Measurements from ENCODE around the gene ARGLU1.

- TF ChIP-seq CTCF (IDR thresholded peaks at IDR 0.05) (no peak), POLR2A (IDR thresholded peaks at IDR 0.05) (no peak)
Observed at GRCh38 chr13:106497079-106497478, 70.9 kb downstream of the ARGLU1 start.
